ENCODE measurements around the gene CCM2.

Gene CCM2

DNA sequence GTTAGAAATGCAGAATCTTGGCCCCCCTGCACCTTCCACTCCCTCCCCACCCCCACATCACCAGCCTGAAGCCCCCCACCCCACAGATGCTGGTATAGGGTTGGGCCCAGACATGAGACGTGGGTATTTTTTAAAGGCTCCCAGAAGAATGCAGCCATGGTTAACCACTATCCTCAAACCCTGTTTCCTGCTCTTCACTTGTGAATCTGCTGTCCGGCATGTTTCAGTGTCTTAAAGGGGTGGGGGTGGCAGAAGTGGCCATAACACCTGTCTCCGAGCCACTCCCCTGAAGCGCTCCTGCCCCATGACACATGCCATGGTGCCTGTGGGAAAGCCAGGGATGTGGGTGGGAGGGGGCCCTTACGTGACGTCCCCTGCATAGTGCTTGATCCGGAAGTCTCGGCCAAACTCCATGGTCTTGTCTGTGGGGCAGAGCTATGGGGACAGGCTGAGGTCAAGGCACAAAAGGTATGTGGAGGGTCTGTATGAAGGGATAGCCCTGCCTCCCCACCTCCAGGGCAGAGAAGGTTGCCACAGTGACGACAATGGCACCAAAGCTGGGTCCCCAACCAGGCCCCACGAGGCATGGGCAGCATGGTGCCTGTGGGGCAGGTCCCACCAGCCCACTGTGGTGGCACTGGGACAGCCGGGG is 30.8 kb upstream of the CCM2 start:
- no peak for DNase-seq

- DNase-seq = no peak
These were observed 30.1 kb upstream of the CCM2 start for GRCh38 chr7:44969701-44970522.

DNA sequence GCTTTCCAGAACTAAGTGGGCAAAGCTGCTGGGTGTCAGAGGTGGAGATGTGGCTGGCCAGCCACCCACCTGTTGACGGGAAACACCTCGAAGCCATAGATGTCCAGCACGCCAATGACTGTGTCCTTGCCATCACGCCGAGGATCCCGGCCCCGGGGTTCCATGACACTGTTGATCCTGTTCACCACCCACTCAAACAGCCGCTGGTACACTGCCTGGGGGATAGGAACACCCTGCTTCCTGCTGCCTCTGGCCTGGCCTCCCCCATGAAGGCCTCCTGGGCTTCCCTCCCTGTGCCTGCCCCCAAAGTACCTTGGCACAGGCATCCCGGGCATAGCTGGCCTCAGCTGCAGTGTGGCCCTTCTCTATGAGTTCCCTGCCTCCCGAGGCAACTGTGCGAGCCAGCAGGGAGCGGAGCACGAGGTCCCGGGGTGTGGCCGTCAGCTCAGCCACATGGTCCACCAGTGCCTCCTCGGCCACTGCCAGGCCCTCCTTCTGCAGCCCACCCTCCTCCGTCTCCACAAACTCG is 29.4 kb upstream of the CCM2 start:
- DNase-seq = no peak

GRCh38 chr7:44971188-44971901 is 28.7 kb upstream of the CCM2 start:
- no peak for DNase-seq

- no peak for DNase-seq
These were observed 28.0 kb upstream of the CCM2 start for GRCh38 chr7:44971902-44972441.

GRCh38 chr7:44972562-44972961 is 27.4 kb upstream of the CCM2 start:
- no peak for DNase-seq

GRCh38 chr7:44973610-44974401 is 26.2 kb upstream of the CCM2 start:
- DNase-seq = peak; percentile 63

- DNase-seq = no peak
These were observed 25.5 kb upstream of the CCM2 start for GRCh38 chr7:44974549-44974948.

GRCh38 chr7:44975331-44976039 is 24.5 kb upstream of the CCM2 start:
- no peak for DNase-seq

- DNase-seq = no peak
These were observed 23.8 kb upstream of the CCM2 start for GRCh38 chr7:44976040-44976745.

- no peak for DNase-seq
These were observed 23.2 kb upstream of the CCM2 start for GRCh38 chr7:44976746-44977196.

- peak; percentile 73 for DNase-seq
These were observed 22.6 kb upstream of the CCM2 start for GRCh38 chr7:44977304-44977958.

- no peak for DNase-seq
These were observed 22.1 kb upstream of the CCM2 start for GRCh38 chr7:44977959-44978335.

DNA sequence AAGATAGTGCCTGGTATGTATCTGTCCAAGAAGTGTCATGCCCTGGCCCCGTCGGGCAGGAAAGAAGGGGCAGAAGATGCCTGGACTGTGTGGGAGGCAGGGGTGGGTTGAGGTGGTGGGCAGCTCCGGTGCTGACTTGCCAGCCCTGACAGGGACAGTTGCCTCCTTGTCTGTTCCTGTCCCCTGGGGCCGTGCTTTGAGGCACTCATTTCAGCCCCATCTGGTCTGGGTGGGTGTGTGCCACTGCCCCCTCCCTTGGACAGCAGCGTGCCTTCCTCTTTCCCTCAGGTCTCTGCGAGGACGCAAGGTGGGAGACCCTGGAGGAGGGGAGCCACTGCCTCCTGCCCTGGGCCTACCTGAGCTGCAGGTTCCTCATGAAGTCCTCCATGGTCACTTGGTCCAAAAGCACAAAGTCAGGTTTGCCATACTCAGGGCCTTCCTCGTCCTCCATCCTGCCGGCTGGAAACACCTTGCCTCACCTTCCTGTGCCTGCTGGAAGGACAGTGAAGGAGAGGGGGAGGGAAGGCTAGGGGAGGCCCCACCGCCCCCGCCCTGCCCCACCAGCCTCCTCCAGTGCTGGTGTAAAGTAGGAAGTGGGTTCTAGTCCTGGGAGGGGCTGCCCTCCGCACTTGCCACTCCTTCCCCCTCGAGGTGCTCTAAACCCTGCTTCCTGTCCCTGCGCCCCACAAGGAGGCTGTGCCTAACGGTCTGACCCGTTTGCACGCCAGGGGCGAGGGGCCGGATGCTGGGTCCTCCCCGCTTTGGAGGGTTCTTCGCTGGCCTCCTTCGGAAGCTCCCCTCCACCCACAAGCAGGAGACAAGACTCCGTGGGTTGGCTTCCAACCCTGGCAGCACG is 21.3 kb upstream of the CCM2 start, which contains the start of gene MYO1G:
MYO1G (minus strand) TSS at position 505 of the 856 bp plus-strand sequence; CDS start at position 451, 54 bp downstream.
- peak; percentile 81 for DNase-seq

- no peak for DNase-seq
These were observed 20.3 kb upstream of the CCM2 start for GRCh38 chr7:44979481-44980392.

DNA sequence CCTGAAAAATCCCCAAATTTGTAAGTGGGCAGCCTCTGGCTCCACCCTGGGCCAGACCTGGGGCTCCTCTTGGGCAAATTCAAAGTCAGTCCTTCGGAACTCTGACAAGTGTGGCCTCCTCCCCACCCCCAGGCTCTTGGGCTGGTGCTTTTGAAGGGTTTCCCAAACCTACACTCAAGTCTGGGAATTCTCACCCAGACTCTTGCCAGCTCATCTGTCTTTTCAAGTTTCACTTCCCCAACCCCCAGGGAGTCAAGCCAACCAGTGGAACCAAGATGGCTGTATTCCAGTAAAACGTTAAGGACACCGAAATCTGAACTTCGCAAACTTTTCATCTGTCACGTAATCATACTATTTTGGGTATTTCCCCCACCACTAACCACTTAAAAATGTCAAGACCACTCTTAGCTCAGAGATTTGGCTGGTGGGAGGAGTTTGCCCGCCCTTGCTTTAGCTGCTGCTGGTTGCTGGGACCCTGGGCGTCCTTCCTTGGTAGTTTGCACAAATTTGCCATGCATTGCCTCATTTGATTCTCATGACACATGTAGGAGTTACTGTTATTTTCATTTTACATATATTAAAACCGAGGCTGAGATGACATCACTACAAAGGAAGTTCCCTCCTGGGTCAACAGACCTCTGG is 19.5 kb upstream of the CCM2 start:
- peak; percentile 73 for DNase-seq

GRCh38 chr7:44981035-44981706 is 18.8 kb upstream of the CCM2 start:
- DNase-seq = no peak

Measured in stimulated activated CD4-positive, alpha-beta T cell treated with anti-CD3 and anti-CD28 coated beads, Interleukin-4, amount 100 ng/mL, for 1 hour (primary cell).